HFF-Myc (cell line): ENCODE measurements around the gene MSH6.

Experiments used
- DNase-seq: peaks from one replicate; pipeline ENCODE4 v3.0.0-alpha.2; 2011; ENCODE audit warnings: low read depth; ENCODE audit errors: extremely low read depth
- H3K4me3 ChIP-seq: replicated peaks from 2 replicates; pipeline ENCODE4 v1.5.1; 2011; ENCODE audit warnings: low read depth, mild to moderate bottlenecking, control low read depth, low read length
- CTCF ChIP-seq: IDR thresholded peaks from 2 replicates; pipeline ENCODE4 v1.5.1; 2012; ENCODE audit warnings: mild to moderate bottlenecking, low read depth, low read length, control low read depth; ENCODE audit errors: missing control alignments

MSH6 gene

GRCh38 chr2:47809903-47810302 is 27.0 kb downstream of the MSH6 start:
- DNase-seq, result no peak
- no peak overlapping the region for H3K4me3 ChIP-seq
- no peak for TF ChIP-seq CTCF

GRCh38 chr2:47810850-47811249 is 27.9 kb downstream of the MSH6 start:
- no peak for TF ChIP-seq CTCF
- no peak overlapping the region for H3K4me3 ChIP-seq
- no peak for DNase-seq

- TF ChIP-seq CTCF, result no peak
- no peak for DNase-seq
- no peak overlapping the region for H3K4me3 ChIP-seq
Observed at GRCh38 chr2:47811668-47812067, 28.7 kb downstream of the MSH6 start.

GRCh38 chr2:47815764-47816163 is 32.8 kb downstream of the MSH6 start:
- H3K4me3 ChIP-seq, result no peak overlapping the region
- no peak for DNase-seq
- no peak for TF ChIP-seq CTCF

- no peak for DNase-seq
- H3K4me3 ChIP-seq, result no peak overlapping the region
- no peak for TF ChIP-seq CTCF
Observed at GRCh38 chr2:47818777-47819176, 35.8 kb downstream of the MSH6 start.

- no peak for TF ChIP-seq CTCF
- no peak for DNase-seq
Observed at GRCh38 chr2:47819834-47820233, 36.9 kb downstream of the MSH6 start.

GRCh38 chr2:47822518-47822917 is 39.6 kb downstream of the MSH6 start:
- no peak overlapping the region for H3K4me3 ChIP-seq
- no peak for TF ChIP-seq CTCF
- DNase-seq, result no peak

More at GRCh38 chr2:47819834-47820233, 36.9 kb downstream of the MSH6 start:
- no peak overlapping the region for H3K4me3 ChIP-seq
